ENCODE results near the gene CDK12.
"Not testable (repeated sequence)": the region's sequence is repeated elsewhere in the genome, so short reads cannot be mapped to it uniquely, and the experiment has no call there.

The CDK12 gene

GRCh38 chr17:39540611-39541010 lies 79.3 kb downstream of the CDK12 start:
- no peak overlapping the region for H3K4me3 ChIP-seq (replicated peaks; ENCODE audit: low read depth, low read length)
- no peak for TF ChIP-seq CTCF (IDR thresholded peaks at IDR 0.05; ENCODE audit: insufficient read depth, low read length, poor library complexity, severe bottlenecking)
- no peak for DNase-seq (ENCODE audit: extremely low read depth, insufficient read length)
- no peaks in the 10 kb centered on the region; the same call in 1 of the 2 replicates for H3K36me3 ChIP-seq (ENCODE audit: control insufficient read depth, insufficient read depth, low read length)
- H3K27me3 ChIP-seq (replicated peaks; ENCODE audit: control insufficient read depth, insufficient read depth, low read length) = no peaks in the 10 kb centered on the region

GRCh38 chr17:39541652-39542051 lies 80.4 kb downstream of the CDK12 start:
- no peak for TF ChIP-seq CTCF (IDR thresholded peaks at IDR 0.05; ENCODE audit: insufficient read depth, low read length, poor library complexity, severe bottlenecking)
- H3K36me3 ChIP-seq (ENCODE audit: control insufficient read depth, insufficient read depth, low read length) = no peaks in the 10 kb centered on the region; the same call in none of the 2 replicates
- DNase-seq (ENCODE audit: extremely low read depth, insufficient read length) = no peak
- no peaks in the 10 kb centered on the region for H3K27me3 ChIP-seq (replicated peaks; ENCODE audit: control insufficient read depth, insufficient read depth, low read length)
- no peak overlapping the region for H3K4me3 ChIP-seq (replicated peaks; ENCODE audit: low read depth, low read length)

GRCh38 chr17:39543176-39543575 lies 81.9 kb downstream of the CDK12 start:
- Histone ChIP-seq H3K4me3 (replicated peaks; ENCODE audit: low read depth, low read length) (no peak overlapping the region), H3K36me3 (ENCODE audit: control insufficient read depth, insufficient read depth, low read length) (peaks cover 3% of the 10 kb centered on the region), H3K27me3 (replicated peaks; ENCODE audit: control insufficient read depth, insufficient read depth, low read length) (no peaks in the 10 kb centered on the region)
- DNase-seq (ENCODE audit: extremely low read depth, insufficient read length) = no peak
- no peak for TF ChIP-seq CTCF (IDR thresholded peaks at IDR 0.05; ENCODE audit: insufficient read depth, low read length, poor library complexity, severe bottlenecking)

GRCh38 chr17:39543664-39544063 lies 82.4 kb downstream of the CDK12 start:
- no peak overlapping the region for H3K4me3 ChIP-seq (replicated peaks; ENCODE audit: low read depth, low read length)
- DNase-seq (ENCODE audit: extremely low read depth, insufficient read length) = no peak
- no peaks in the 10 kb centered on the region for H3K27me3 ChIP-seq (replicated peaks; ENCODE audit: control insufficient read depth, insufficient read depth, low read length)
- peaks cover 3% of the 10 kb centered on the region for H3K36me3 ChIP-seq (ENCODE audit: control insufficient read depth, insufficient read depth, low read length)
- TF ChIP-seq CTCF (IDR thresholded peaks at IDR 0.05; ENCODE audit: insufficient read depth, low read length, poor library complexity, severe bottlenecking) = no peak

- not testable (repeated sequence) for H3K4me3 ChIP-seq (replicated peaks; ENCODE audit: low read depth, low read length); H3K27me3 ChIP-seq (replicated peaks; ENCODE audit: control insufficient read depth, insufficient read depth, low read length); H3K36me3 ChIP-seq (ENCODE audit: control insufficient read depth, insufficient read depth, low read length); DNase-seq (ENCODE audit: extremely low read depth, insufficient read length)
Measured at GRCh38 chr17:39544361-39544760, 83.1 kb downstream of the CDK12 start.

- peak; percentile 45 for DNase-seq (ENCODE audit: extremely low read depth, insufficient read length)
- Histone ChIP-seq H3K27me3 (replicated peaks; ENCODE audit: control insufficient read depth, insufficient read depth, low read length) (no peaks in the 10 kb centered on the region), H3K4me3 (replicated peaks; ENCODE audit: low read depth, low read length) (no peak overlapping the region), H3K36me3 (ENCODE audit: control insufficient read depth, insufficient read depth, low read length) (peaks cover 12% of the 10 kb centered on the region)
- TF ChIP-seq CTCF (IDR thresholded peaks at IDR 0.05; ENCODE audit: insufficient read depth, low read length, poor library complexity, severe bottlenecking) = peak; percentile 95
Measured at GRCh38 chr17:39547713-39548478, 86.6 kb downstream of the CDK12 start.
